Coronary artery (tissue), 2 donors: Measurements from ENCODE around the gene CDH13.

Source experiments
- DNase-seq: peaks from one replicate; pipeline ENCODE4 v3.0.0-alpha.2; 2017; ENCODE audit warnings: low spot score
- H3K27ac ChIP-seq, 2 donors: fragments of 200-600 bp; sonication (generic); one replicate each; pipeline ENCODE4 v1.5.1; 2016 to 2019
- H3K4me3 ChIP-seq: fragments of 200-600 bp; sonication (generic); 2 replicates; pipeline ENCODE4 v1.5.1; 2016; ENCODE audit warnings: mild to moderate bottlenecking, moderate library complexity
- TF ChIP-seq, protein P1 (sequence below): fragments of 200-600 bp; sonication (generic); IDR thresholded peaks from one replicate; pipeline ENCODE4 v1.5.1; 2019; ENCODE audit warnings: antibody characterized with exemption

CDH13 gene

DNA sequence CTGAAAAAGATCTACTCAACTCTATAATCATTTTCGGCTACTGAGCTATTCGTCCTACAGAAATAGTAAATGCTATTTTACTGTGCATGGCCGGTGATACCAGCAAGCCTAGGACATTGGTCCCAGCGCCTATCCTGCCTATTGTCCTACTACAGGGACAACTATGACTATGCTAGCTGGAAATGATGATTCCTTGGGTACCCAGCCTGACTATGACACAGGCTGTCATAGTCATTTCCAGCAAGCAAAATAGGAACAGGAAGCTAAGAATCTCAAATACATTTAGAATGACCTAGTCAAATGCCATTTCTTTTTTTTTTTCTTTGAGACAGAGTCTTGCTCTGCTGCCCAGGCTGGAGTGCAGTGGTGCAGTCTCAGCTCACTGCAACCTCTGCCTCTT is 1147.3 kb downstream of the CDH13 start:
- Histone ChIP-seq H3K27ac (no peak overlapping the region), H3K4me3 (no peak overlapping the region)
- TF ChIP-seq, protein P1, sequence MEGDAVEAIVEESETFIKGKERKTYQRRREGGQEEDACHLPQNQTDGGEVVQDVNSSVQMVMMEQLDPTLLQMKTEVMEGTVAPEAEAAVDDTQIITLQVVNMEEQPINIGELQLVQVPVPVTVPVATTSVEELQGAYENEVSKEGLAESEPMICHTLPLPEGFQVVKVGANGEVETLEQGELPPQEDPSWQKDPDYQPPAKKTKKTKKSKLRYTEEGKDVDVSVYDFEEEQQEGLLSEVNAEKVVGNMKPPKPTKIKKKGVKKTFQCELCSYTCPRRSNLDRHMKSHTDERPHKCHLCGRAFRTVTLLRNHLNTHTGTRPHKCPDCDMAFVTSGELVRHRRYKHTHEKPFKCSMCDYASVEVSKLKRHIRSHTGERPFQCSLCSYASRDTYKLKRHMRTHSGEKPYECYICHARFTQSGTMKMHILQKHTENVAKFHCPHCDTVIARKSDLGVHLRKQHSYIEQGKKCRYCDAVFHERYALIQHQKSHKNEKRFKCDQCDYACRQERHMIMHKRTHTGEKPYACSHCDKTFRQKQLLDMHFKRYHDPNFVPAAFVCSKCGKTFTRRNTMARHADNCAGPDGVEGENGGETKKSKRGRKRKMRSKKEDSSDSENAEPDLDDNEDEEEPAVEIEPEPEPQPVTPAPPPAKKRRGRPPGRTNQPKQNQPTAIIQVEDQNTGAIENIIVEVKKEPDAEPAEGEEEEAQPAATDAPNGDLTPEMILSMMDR = no peak
- DNase-seq = no peak

DNA sequence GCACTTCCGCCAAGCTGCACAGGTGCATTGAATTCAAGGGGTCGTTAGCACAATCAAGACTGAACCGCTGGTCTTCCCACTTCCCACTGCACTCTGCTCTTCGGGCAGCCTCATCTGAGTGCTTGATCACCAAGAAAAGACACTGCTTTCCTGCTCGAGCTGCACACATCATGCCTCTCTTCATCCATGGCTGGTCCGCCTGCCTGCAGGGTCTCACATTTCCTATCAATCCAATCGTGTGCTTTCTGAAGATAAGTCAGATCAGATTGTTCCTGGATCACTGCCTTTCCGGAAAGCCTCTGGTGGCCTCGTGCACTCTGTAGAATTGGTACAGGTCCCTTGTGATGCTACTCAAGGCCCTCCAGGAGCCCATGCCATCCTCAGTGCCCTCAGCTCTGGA is 1150.2 kb downstream of the CDH13 start:
- no peak for DNase-seq
- H3K27ac ChIP-seq = no peak overlapping the region
- TF ChIP-seq, protein P1 = no peak

DNA sequence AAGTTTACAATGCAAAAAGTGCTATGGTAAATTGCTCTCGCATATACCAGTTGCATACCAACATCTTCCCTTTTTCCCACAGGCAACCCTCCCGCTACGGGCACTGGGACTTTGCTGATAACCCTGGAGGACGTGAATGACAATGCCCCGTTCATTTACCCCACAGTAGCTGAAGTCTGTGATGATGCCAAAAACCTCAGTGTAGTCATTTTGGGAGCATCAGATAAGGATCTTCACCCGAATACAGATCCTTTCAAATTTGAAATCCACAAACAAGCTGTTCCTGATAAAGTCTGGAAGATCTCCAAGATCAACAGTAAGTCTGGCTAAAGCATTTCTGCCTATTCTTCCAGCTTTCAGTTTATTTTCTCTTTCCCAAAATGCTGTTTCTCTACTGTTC is 1153.1 kb downstream of the CDH13 start:
- TF ChIP-seq, protein P1 = no peak
- DNase-seq = no peak
- no peak overlapping the region for H3K27ac ChIP-seq
- peak overlapping the region; percentile 58 for H3K4me3 ChIP-seq

More for the DNA sequence above, 1150.2 kb downstream of the CDH13 start:
- H3K4me3 ChIP-seq = no peak overlapping the region

DNA sequence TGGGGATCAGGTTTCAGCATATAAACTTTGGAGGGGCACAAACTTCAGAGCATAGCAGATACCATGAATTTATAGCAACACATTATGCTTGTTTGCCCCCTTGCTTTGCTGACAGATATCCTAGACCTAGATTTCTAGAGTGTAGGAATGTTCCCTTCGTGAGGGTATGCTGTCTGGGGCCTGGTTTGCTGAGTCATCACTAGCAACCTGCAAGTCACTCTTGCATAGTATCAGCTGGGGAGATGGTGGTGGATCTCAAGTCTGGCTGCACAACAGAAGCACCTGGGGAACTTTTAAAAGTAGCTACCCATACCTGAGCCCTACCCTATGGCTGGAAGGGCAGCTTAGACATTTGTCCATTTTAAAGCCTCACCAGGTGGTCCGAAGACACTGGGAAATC is 1158.7 kb downstream of the CDH13 start:
- H3K4me3 ChIP-seq = no peak overlapping the region
- no peak for DNase-seq
- no peak overlapping the region for H3K27ac ChIP-seq
- TF ChIP-seq, protein P1 = no peak

DNA sequence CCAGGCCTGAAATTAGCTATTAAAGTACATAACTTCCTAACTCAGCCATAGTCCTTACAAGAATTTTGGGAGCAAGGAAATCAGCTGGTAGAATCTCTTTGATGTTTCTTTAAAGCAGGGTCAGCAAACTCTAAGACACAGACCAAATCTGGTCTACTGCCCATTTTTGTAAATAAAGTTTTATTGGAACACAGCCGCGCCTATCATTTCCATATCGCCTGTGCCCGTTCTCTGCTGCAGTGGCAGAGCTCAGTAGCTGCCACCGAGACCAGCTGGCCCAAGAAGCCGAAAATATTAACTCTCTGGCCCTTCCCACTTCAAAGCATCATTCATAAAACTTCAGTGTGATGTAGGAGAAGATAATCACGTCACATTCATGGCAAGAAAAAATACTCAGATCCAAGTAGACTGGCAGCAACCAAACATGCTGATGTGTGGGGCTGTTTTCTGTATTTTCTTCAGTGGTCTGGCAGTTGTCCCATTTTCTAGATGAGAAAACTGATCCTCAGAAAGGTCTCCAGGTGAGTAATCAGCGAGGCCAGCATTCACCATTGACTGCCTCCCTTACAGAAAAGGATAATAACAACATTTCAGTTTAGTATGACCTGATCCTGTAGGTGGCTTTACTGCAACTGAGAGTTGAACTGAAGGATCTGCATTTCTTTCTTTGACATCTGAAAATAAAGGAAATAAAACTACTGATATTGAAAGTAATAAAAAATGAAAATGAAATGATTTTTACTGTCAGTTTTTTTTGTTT is 1163.1 kb downstream of the CDH13 start:
- no peak overlapping the region for H3K4me3 ChIP-seq
- TF ChIP-seq, protein P1 = no peak
- no peak overlapping the region for H3K27ac ChIP-seq
- DNase-seq = no peak

DNA sequence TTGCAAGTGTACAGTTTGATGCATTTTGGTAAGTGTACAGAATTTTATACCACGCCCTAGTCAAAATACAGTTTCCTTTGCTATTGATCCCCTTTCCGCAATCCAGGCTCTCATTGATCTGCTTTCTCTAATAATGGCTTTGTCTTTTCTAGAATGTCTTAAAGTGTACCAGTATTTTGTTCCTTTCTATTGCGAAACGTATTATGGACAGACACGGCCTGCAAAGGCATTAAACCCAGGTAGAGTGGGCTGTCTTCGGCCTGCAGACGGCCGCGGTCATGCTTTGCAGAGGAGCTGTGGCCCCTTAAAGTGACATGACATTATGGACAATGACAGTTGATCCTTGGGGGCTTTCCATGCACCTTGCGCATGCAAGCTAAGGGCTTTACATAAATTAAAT is 1165.1 kb downstream of the CDH13 start:
- TF ChIP-seq, protein P1 = no peak
- Histone ChIP-seq H3K4me3 (no peak overlapping the region), H3K27ac (no peak overlapping the region)
- no peak for DNase-seq

DNA sequence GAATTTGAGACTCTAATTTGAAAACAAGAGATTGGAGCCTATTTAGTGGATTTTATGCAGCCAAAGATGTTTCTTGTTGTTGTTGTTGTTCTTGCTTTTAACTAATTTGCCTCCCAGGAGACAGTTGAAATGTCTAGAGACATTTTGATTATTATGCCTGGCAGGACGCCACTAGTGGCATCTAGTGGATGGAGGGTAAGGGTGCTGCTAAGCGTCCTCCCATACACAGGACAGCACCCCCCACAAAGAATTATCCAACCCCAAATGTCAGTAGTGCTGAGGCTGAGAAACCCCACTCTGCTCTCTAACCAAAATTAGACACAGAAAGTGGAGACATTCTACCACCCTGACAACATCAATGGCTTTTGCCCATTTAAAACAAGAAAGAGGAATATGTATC is 1165.6 kb downstream of the CDH13 start:
- no peak for DNase-seq
- Histone ChIP-seq H3K4me3 (no peak overlapping the region), H3K27ac (no peak overlapping the region)
- TF ChIP-seq, protein P1 = no peak
